WTC11 (cell line): ENCODE results near the gene MCM3AP. TPM values are rescaled to one million over a fixed set of nuclear protein-coding genes. Genes with fewer than 3 reads are reported as not detected.

Experiments
- ATAC-seq: fragments of 200-7000 bp; cut with Tn5 transposase; 2 replicates; pipeline ENCODE4 v1.10.0; 2021; ENCODE audit warnings: mild to moderate bottlenecking, moderate library complexity
- CTCF ChIA-PET: fragments of 300-600 bp; sonication (Branson Sonifier 250); formaldehyde crosslinking; loops from one replicate; lab custom pipeline; 2021; ENCODE audit warnings: antibody characterized with exemption; lab: Charles Lee
- POLR2A ChIA-PET: fragments of 350-600 bp; sonication (Branson Sonifier 250); formaldehyde crosslinking; loops from one replicate; lab custom pipeline; 2021; ENCODE audit warnings: antibody characterized with exemption; lab: Charles Lee
- DNase-seq: peaks from one replicate; pipeline ENCODE4 v3.0.0; 2021; ENCODE audit warnings: low spot score
- H3K27ac Mint-ChIP-seq: 2 replicates; pipeline ENCODE4 v1.8.0; 2021; ENCODE audit warnings: mixed read lengths
- H3K27me3 Mint-ChIP-seq: 2 replicates; pipeline ENCODE4 v1.8.0; 2021; ENCODE audit warnings: low read depth, mild to moderate bottlenecking, moderate library complexity, mixed read lengths
- H3K36me3 Mint-ChIP-seq: 2 replicates; pipeline ENCODE4 v1.8.0; 2021; ENCODE audit warnings: mixed read lengths
- H3K4me1 Mint-ChIP-seq: 2 replicates; pipeline ENCODE4 v1.8.0; 2022; ENCODE audit warnings: mixed read lengths
- H3K4me3 Mint-ChIP-seq: 2 replicates; pipeline ENCODE4 v1.8.0; 2021; ENCODE audit warnings: mild to moderate bottlenecking, moderate library complexity, mixed read lengths
- H3K9me3 Mint-ChIP-seq: 2 replicates; pipeline ENCODE4 v1.8.0; 2021; ENCODE audit warnings: mixed read lengths
- AR ChIP-seq: fragments of 250-450 bp; sonication (Bioruptor Pico); IDR thresholded peaks from 2 replicates; pipeline ENCODE4 v1.9.0; 2021; ENCODE audit warnings: mild to moderate bottlenecking
- CREB1 ChIP-seq: sonication (generic); formaldehyde crosslinking; IDR thresholded peaks from 2 replicates; pipeline ENCODE4 v1.8.0; 2023; ENCODE audit warnings: mild to moderate bottlenecking, missing genetic modification reagents
- CTCF ChIP-seq: fragments of 200-600 bp; IDR thresholded peaks from 2 replicates; pipeline ENCODE4 v1.8.0; 2022; ENCODE audit warnings: antibody characterized with exemption
- EMX1 ChIP-seq: fragments of 250-450 bp; sonication (Bioruptor Pico); IDR thresholded peaks from 2 replicates; pipeline ENCODE4 v1.8.0; 2021; ENCODE audit warnings: mild to moderate bottlenecking
- ETV6 ChIP-seq: sonication (generic); formaldehyde crosslinking; IDR thresholded peaks from 2 replicates; pipeline ENCODE4 v1.8.1; 2022; ENCODE audit warnings: mild to moderate bottlenecking, missing genetic modification reagents
- FOXK1 ChIP-seq: sonication (generic); formaldehyde crosslinking; IDR thresholded peaks from 2 replicates; pipeline ENCODE4 v1.8.0; 2022; ENCODE audit warnings: mild to moderate bottlenecking, moderate library complexity, missing genetic modification reagents
- IRF2 ChIP-seq: sonication (generic); formaldehyde crosslinking; IDR thresholded peaks from 2 replicates; pipeline ENCODE4 v1.8.0; 2022; ENCODE audit warnings: low read depth, missing genetic modification reagents, borderline replicate concordance
- NR3C1 ChIP-seq: sonication (generic); formaldehyde crosslinking; conservative IDR thresholded peaks from 2 replicates; pipeline ENCODE4 v1.8.1; 2023; ENCODE audit warnings: low read depth, mild to moderate bottlenecking, missing genetic modification reagents
- SMAD4 ChIP-seq: sonication (generic); formaldehyde crosslinking; IDR thresholded peaks from 2 replicates; pipeline ENCODE4 v1.8.0; 2022; ENCODE audit warnings: mild to moderate bottlenecking, missing genetic modification reagents
- USF2 ChIP-seq: sonication (generic); formaldehyde crosslinking; IDR thresholded peaks from 2 replicates; pipeline ENCODE4 v1.8.1; 2023; ENCODE audit warnings: mild to moderate bottlenecking, missing genetic modification reagents, moderate library complexity
- ZNF121 ChIP-seq: sonication (generic); formaldehyde crosslinking; IDR thresholded peaks from 2 replicates; pipeline ENCODE4 v1.8.0; 2023; ENCODE audit warnings: missing genetic modification reagents
- ZNF219 ChIP-seq: sonication (generic); formaldehyde crosslinking; IDR thresholded peaks from 2 replicates; pipeline ENCODE4 v1.8.0; 2023; ENCODE audit warnings: missing genetic modification reagents, mild to moderate bottlenecking, borderline replicate concordance
- ZNF232 ChIP-seq: sonication (generic); formaldehyde crosslinking; IDR thresholded peaks from 2 replicates; pipeline ENCODE4 v1.8.0; 2022; ENCODE audit warnings: mild to moderate bottlenecking, missing genetic modification reagents
- ZNF317 ChIP-seq: sonication (generic); formaldehyde crosslinking; IDR thresholded peaks from 2 replicates; pipeline ENCODE4 v1.8.1; 2023; ENCODE audit warnings: low read depth, mild to moderate bottlenecking, moderate library complexity, missing genetic modification reagents, borderline replicate concordance
- ZNF416 ChIP-seq: fragments of 250-450 bp; sonication (Bioruptor Pico); IDR thresholded peaks from 2 replicates; pipeline ENCODE4 v1.9.0; 2021; ENCODE audit warnings: mild to moderate bottlenecking, inconsistent platforms
- ZNF423 ChIP-seq: fragments of 250-450 bp; sonication (Bioruptor Pico); IDR thresholded peaks from 2 replicates; pipeline ENCODE4 v2.1.2; 2022; ENCODE audit warnings: mild to moderate bottlenecking, moderate library complexity
- ZNF671 ChIP-seq: fragments of 250-450 bp; sonication (Bioruptor Pico); IDR thresholded peaks from 2 replicates; pipeline ENCODE4 v1.8.0; 2021; ENCODE audit warnings: mild to moderate bottlenecking
- total RNA-seq: library from RNA; stranded (reverse); gene quantifications from 3 replicates; pipeline ENCODE4 v1.2.3, GENCODE V29; 2021
- TF ChIP-seq, protein P1 (sequence below): sonication (generic); formaldehyde crosslinking; conservative IDR thresholded peaks from 2 replicates; pipeline ENCODE4 v1.8.1; 2023; ENCODE audit warnings: mild to moderate bottlenecking, low read depth, missing genetic modification reagents, moderate library complexity
- TF ChIP-seq, protein P2 (sequence below): sonication (generic); formaldehyde crosslinking; IDR thresholded peaks from 2 replicates; pipeline ENCODE4 v1.8.1; 2022; ENCODE audit warnings: mild to moderate bottlenecking, moderate library complexity, missing genetic modification reagents

MCM3AP gene
- total RNA-seq, 1 experiment from 2014 or later, result 167 TPM

GRCh38 chr21:46221664-46222435 is 63.6 kb downstream of the MCM3AP start (continued):
- no peak for TF ChIP-seq FOXK1 (CRISPR knock-in tag)
- TF ChIP-seq, all 79 proteins: peak for 0

DNA sequence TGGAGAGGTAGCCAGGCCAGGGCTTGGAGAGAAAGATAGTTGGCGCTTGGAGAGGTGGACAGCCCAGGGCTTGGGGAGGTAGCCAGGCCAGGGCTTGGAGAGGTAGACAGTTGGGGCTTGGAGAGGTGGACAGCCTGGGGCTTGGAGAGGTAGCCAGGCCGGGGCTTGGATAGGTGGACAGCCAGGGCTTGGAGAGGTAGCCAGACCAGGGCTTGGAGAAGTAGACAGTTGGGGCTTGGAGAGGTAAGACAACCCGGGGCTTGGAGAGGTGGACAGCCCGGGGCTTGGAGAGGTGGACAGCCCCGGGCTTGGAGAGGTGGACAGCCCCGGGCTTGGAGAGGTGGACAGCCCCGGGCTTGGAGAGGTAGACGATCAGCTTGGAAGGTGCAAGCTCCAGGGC is 64.6 kb downstream of the MCM3AP start:
- no peaks in the 10 kb centered on the region for H3K27me3 Mint-ChIP-seq
- H3K27ac Mint-ChIP-seq, result no peak overlapping the region
- H3K36me3 Mint-ChIP-seq, result peaks cover 44% of the 10 kb centered on the region
- CTCF ChIA-PET, result no interaction called here
- no peaks in the 10 kb centered on the region for H3K4me1 Mint-ChIP-seq
- ATAC-seq (no peak), DNase-seq (no peak)
- POLR2A ChIA-PET, result no interaction called here
- no peak overlapping the region for H3K4me3 Mint-ChIP-seq
- peaks cover 6% of the 10 kb centered on the region for H3K9me3 Mint-ChIP-seq
- TF ChIP-seq ZNF317 (no peak), CTCF (no peak), AR (CRISPR knock-in tag) (no peak), ZNF416 (CRISPR knock-in tag) (no peak), ZNF121 (CRISPR knock-in tag) (no peak), USF2 (CRISPR knock-in tag) (no peak), IRF2 (CRISPR knock-in tag) (no peak), SMAD4 (CRISPR knock-in tag) (no peak), EMX1 (CRISPR knock-in tag) (no peak), CREB1 (CRISPR knock-in tag) (no peak), ZNF232 (CRISPR knock-in tag) (no peak), ZNF671 (CRISPR knock-in tag) (no peak), ETV6 (CRISPR knock-in tag) (no peak), ZNF423 (CRISPR knock-in tag) (no peak), NR3C1 (CRISPR knock-in tag) (no peak), ZNF219 (CRISPR knock-in tag) (no peak)
- TF ChIP-seq, protein P1, sequence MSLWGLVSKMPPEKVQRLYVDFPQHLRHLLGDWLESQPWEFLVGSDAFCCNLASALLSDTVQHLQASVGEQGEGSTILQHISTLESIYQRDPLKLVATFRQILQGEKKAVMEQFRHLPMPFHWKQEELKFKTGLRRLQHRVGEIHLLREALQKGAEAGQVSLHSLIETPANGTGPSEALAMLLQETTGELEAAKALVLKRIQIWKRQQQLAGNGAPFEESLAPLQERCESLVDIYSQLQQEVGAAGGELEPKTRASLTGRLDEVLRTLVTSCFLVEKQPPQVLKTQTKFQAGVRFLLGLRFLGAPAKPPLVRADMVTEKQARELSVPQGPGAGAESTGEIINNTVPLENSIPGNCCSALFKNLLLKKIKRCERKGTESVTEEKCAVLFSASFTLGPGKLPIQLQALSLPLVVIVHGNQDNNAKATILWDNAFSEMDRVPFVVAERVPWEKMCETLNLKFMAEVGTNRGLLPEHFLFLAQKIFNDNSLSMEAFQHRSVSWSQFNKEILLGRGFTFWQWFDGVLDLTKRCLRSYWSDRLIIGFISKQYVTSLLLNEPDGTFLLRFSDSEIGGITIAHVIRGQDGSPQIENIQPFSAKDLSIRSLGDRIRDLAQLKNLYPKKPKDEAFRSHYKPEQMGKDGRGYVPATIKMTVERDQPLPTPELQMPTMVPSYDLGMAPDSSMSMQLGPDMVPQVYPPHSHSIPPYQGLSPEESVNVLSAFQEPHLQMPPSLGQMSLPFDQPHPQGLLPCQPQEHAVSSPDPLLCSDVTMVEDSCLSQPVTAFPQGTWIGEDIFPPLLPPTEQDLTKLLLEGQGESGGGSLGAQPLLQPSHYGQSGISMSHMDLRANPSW (CRISPR knock-in tag), result no peak
- TF ChIP-seq, protein P2, sequence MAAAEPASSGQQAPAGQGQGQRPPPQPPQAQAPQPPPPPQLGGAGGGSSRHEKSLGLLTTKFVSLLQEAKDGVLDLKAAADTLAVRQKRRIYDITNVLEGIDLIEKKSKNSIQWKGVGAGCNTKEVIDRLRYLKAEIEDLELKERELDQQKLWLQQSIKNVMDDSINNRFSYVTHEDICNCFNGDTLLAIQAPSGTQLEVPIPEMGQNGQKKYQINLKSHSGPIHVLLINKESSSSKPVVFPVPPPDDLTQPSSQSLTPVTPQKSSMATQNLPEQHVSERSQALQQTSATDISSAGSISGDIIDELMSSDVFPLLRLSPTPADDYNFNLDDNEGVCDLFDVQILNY (CRISPR knock-in tag), result no peak
